Neural cell (in vitro differentiated cells): ENCODE results near the gene RPP38. TPM values are rescaled to one million over a fixed set of nuclear protein-coding genes. Genes with fewer than 3 reads are reported as not detected.

Source experiments
- H2AFZ ChIP-seq: fragments of 200-600, 300-800 bp; sonication (generic), shearing (Covaris generic); 2 replicates; pipeline ENCODE4 v1.6.0; 2014; ENCODE audit warnings: low read depth, mild to moderate bottlenecking, antibody characterized with exemption, low read length, moderate library complexity
- H3F3A ChIP-seq: fragments of 200-600 bp; shearing (Covaris generic); 2 replicates; pipeline ENCODE4 v1.6.1; 2016; ENCODE audit warnings: mild to moderate bottlenecking, moderate library complexity, mixed read lengths, antibody characterized with exemption, low read length; ENCODE audit not compliant: insufficient read depth, poor library complexity, severe bottlenecking
- H3K27ac ChIP-seq: fragments of 200-600, 300-800 bp; sonication (generic), shearing (Covaris generic); 2 replicates; pipeline ENCODE4 v1.5.1; 2014; ENCODE audit warnings: mild to moderate bottlenecking, low read length, moderate library complexity
- H3K27me3 ChIP-seq: fragments of 300-800, 200-600 bp; sonication (generic), shearing (Covaris generic); 2 replicates; pipeline ENCODE4 v1.6.0; 2014; ENCODE audit warnings: mild to moderate bottlenecking, low read depth, low read length, moderate library complexity; ENCODE audit not compliant: insufficient read depth
- H3K36me3 ChIP-seq: fragments of 300-800, 200-600 bp; sonication (generic), shearing (Covaris generic); 2 replicates; pipeline ENCODE4 v1.5.1; 2014; ENCODE audit warnings: mild to moderate bottlenecking, antibody characterized with exemption, low read length, moderate library complexity; ENCODE audit not compliant: insufficient read depth
- H3K4me2 ChIP-seq: fragments of 300-800, 200-600 bp; sonication (generic), shearing (Covaris generic); 2 replicates; pipeline ENCODE4 v1.6.0; 2014; ENCODE audit warnings: mild to moderate bottlenecking, low read length
- H3K4me3 ChIP-seq: fragments of 300-800, 200-600 bp; sonication (generic), shearing (Covaris generic); 2 replicates; pipeline ENCODE4 v1.5.1; 2014; ENCODE audit warnings: mild to moderate bottlenecking, low read length, moderate library complexity
- H3K79me2 ChIP-seq: fragments of 200-600 bp; shearing (Covaris generic); replicated peaks from 2 replicates; pipeline ENCODE4 v1.6.0; 2014; ENCODE audit warnings: mild to moderate bottlenecking, low read length, moderate library complexity; ENCODE audit not compliant: insufficient read depth
- H3K9ac ChIP-seq: fragments of 300-800, 200-600 bp; sonication (generic), shearing (Covaris generic); 2 replicates; pipeline ENCODE4 v1.6.1; 2016; ENCODE audit warnings: mild to moderate bottlenecking, low read length, mixed read lengths
- H3K9me2 ChIP-seq: fragments of 200-600 bp; shearing (Covaris generic); 2 replicates; pipeline ENCODE4 v1.6.1; 2016; ENCODE audit warnings: mild to moderate bottlenecking, low read length, mixed read lengths; ENCODE audit not compliant: insufficient read depth
- H3K9me3 ChIP-seq: fragments of 200-600, 300-800 bp; sonication (generic), shearing (Covaris generic); 2 replicates; pipeline ENCODE4 v1.6.1; 2016; ENCODE audit warnings: mild to moderate bottlenecking, mixed run types, low read length, moderate library complexity, mixed read lengths
- H4K20me1 ChIP-seq: fragments of 200-600 bp; shearing (Covaris generic); 2 replicates; pipeline ENCODE4 v1.6.1; 2016; ENCODE audit warnings: mild to moderate bottlenecking, mixed run types; ENCODE audit not compliant: insufficient read depth
- EP300 ChIP-seq: fragments of 450-650 bp; conservative IDR thresholded peaks from 2 replicates; pipeline ENCODE4 v1.6.1; 2014; ENCODE audit warnings: antibody characterized with exemption, mild to moderate bottlenecking, moderate library complexity; ENCODE audit not compliant: poor library complexity, severe bottlenecking
- EZH2 ChIP-seq: fragments of 200-600, 300-800 bp; shearing (Covaris generic), sonication (generic); IDR thresholded peaks from 2 replicates; pipeline ENCODE4 v1.6.1; 2014; ENCODE audit warnings: antibody characterized with exemption, low read length, borderline replicate concordance, mild to moderate bottlenecking; ENCODE audit not compliant: insufficient read depth, poor library complexity, severe bottlenecking
- MXI1 ChIP-seq: fragments of 450-650 bp; conservative IDR thresholded peaks from 2 replicates; pipeline ENCODE4 v1.6.1; 2014; ENCODE audit warnings: antibody characterized with exemption, mild to moderate bottlenecking; ENCODE audit not compliant: poor library complexity, severe bottlenecking
- POLR2AphosphoS5 ChIP-seq: IDR thresholded peaks from 2 replicates; pipeline ENCODE4 v1.6.1; 2012
- RAD21 ChIP-seq: fragments of 450-650 bp; conservative IDR thresholded peaks from 2 replicates; pipeline ENCODE4 v1.6.1; 2014; ENCODE audit warnings: antibody characterized with exemption, mild to moderate bottlenecking, moderate library complexity
- SMC3 ChIP-seq: fragments of 450-650 bp; conservative IDR thresholded peaks from 2 replicates; pipeline ENCODE4 v1.6.1; 2014; ENCODE audit warnings: antibody characterized with exemption, mild to moderate bottlenecking, moderate library complexity; ENCODE audit not compliant: poor library complexity
- TAF1 ChIP-seq: IDR thresholded peaks from 2 replicates; pipeline ENCODE4 v1.6.1; 2012; ENCODE audit warnings: low read depth
- polyA plus RNA-seq: library from polyadenylated mRNA; depleted of rRNA; stranded (reverse); fragments of >200 nt; gene quantifications from 2 replicates; pipeline ENCODE4 v1.2.3, GENCODE V29; 2014
- TF ChIP-seq, protein P1 (sequence below): IDR thresholded peaks from 2 replicates; pipeline ENCODE4 v1.6.1; 2012; ENCODE audit warnings: borderline replicate concordance
- TF ChIP-seq, protein P2 (sequence below): fragments of 450-650 bp; IDR thresholded peaks from 2 replicates; pipeline ENCODE4 v1.5.1; 2014; ENCODE audit warnings: antibody characterized with exemption, mild to moderate bottlenecking, moderate library complexity; ENCODE audit not compliant: poor library complexity, severe bottlenecking

Gene RPP38
- polyA plus RNA-seq, 1 donor from 2014 or later, result 9.8 TPM

DNA sequence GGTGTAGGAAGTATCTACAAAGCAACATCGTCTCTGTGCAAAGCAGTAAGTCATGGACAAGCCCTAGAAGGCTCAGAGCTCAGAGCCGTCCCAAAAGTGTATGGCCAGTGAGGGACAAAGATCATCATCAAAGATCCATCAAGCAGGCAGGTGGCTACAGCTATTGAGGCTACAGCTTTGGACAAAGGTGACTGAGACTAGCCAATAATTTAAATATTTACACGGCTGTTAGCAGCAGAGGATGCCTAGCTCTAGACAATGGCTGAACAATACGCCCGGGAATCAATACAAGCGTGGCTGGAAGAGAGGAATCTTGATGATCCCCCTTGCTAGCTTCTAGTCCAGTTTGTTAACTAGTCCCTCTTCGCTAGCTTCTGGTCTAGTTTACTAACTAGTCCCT is 53.4 kb downstream of the RPP38 start:
- H3K4me2 ChIP-seq, result no peak overlapping the region
- TF ChIP-seq RAD21 (no peak), TAF1 (no peak), EZH2 (no peak), MXI1 (no peak), POLR2AphosphoS5 (no peak), EP300 (no peak), SMC3 (no peak)
- TF ChIP-seq, protein P1, sequence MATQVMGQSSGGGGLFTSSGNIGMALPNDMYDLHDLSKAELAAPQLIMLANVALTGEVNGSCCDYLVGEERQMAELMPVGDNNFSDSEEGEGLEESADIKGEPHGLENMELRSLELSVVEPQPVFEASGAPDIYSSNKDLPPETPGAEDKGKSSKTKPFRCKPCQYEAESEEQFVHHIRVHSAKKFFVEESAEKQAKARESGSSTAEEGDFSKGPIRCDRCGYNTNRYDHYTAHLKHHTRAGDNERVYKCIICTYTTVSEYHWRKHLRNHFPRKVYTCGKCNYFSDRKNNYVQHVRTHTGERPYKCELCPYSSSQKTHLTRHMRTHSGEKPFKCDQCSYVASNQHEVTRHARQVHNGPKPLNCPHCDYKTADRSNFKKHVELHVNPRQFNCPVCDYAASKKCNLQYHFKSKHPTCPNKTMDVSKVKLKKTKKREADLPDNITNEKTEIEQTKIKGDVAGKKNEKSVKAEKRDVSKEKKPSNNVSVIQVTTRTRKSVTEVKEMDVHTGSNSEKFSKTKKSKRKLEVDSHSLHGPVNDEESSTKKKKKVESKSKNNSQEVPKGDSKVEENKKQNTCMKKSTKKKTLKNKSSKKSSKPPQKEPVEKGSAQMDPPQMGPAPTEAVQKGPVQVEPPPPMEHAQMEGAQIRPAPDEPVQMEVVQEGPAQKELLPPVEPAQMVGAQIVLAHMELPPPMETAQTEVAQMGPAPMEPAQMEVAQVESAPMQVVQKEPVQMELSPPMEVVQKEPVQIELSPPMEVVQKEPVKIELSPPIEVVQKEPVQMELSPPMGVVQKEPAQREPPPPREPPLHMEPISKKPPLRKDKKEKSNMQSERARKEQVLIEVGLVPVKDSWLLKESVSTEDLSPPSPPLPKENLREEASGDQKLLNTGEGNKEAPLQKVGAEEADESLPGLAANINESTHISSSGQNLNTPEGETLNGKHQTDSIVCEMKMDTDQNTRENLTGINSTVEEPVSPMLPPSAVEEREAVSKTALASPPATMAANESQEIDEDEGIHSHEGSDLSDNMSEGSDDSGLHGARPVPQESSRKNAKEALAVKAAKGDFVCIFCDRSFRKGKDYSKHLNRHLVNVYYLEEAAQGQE, result no peak
- TF ChIP-seq, protein P2, sequence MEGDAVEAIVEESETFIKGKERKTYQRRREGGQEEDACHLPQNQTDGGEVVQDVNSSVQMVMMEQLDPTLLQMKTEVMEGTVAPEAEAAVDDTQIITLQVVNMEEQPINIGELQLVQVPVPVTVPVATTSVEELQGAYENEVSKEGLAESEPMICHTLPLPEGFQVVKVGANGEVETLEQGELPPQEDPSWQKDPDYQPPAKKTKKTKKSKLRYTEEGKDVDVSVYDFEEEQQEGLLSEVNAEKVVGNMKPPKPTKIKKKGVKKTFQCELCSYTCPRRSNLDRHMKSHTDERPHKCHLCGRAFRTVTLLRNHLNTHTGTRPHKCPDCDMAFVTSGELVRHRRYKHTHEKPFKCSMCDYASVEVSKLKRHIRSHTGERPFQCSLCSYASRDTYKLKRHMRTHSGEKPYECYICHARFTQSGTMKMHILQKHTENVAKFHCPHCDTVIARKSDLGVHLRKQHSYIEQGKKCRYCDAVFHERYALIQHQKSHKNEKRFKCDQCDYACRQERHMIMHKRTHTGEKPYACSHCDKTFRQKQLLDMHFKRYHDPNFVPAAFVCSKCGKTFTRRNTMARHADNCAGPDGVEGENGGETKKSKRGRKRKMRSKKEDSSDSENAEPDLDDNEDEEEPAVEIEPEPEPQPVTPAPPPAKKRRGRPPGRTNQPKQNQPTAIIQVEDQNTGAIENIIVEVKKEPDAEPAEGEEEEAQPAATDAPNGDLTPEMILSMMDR, result no peak
- H3F3A ChIP-seq, result no peaks in the 10 kb centered on the region
- no peaks in the 10 kb centered on the region for H3K9me2 ChIP-seq
- H3K4me3 ChIP-seq, result no peak overlapping the region
- H4K20me1 ChIP-seq, result no peaks in the 10 kb centered on the region
- H3K9ac ChIP-seq, result no peak overlapping the region
- H3K36me3 ChIP-seq, result no peaks in the 10 kb centered on the region
- no peak overlapping the region for H3K27ac ChIP-seq
- peaks cover under 1% of the 10 kb centered on the region for H3K9me3 ChIP-seq
- no peak overlapping the region for H2AFZ ChIP-seq
- no peaks in the 10 kb centered on the region for H3K79me2 ChIP-seq
- no peaks in the 10 kb centered on the region for H3K27me3 ChIP-seq

DNA sequence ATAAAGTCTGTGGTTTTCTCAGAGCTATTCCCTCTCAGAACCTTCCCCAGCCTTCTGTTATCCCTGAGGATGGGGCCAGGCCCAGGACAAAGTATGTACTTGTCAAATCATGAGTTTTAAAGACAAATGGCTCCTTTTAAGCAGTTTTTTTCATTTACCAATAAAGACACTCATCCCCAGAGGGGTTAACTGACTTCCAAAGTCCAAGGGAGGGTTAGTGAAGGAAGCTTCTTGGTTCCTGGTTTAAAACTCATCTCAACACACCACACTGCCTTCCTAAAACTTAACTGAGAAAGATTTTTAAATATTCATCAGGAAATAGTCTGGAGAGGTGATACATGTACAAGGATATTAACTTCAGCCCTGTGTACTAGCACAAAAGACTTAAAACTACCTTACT is 55.4 kb downstream of the RPP38 start:
- Histone ChIP-seq H3K9me2 (no peaks in the 10 kb centered on the region), H3K4me3 (no peak overlapping the region), H4K20me1 (no peaks in the 10 kb centered on the region), H3F3A (no peaks in the 10 kb centered on the region), H3K9me3 (peaks cover 2% of the 10 kb centered on the region), H3K79me2 (no peaks in the 10 kb centered on the region), H3K27ac (no peak overlapping the region), H2AFZ (no peak overlapping the region), H3K36me3 (no peaks in the 10 kb centered on the region), H3K4me2 (no peak overlapping the region), H3K9ac (no peak overlapping the region), H3K27me3 (no peaks in the 10 kb centered on the region)
- TF ChIP-seq EP300, result no peak
- TF ChIP-seq TAF1, result no peak
- TF ChIP-seq EZH2, result no peak
- no peak for TF ChIP-seq MXI1
- TF ChIP-seq, protein P2, result no peak
- TF ChIP-seq, protein P1, result no peak
